Loucy (cell line): Measurements from ENCODE around the gene C19orf85.

ENCODE experiments used
- H2AFZ ChIP-seq: fragments of 200-600 bp; sonication (generic); 2 replicates; pipeline ENCODE4 v1.6.0; 2016; ENCODE audit warnings: antibody characterized with exemption, mild to moderate bottlenecking, low read length, moderate library complexity
- H3F3A ChIP-seq: fragments of 200-600 bp; 2 replicates; pipeline ENCODE4 v1.6.0; 2016; ENCODE audit warnings: antibody characterized with exemption, low read depth, mild to moderate bottlenecking
- H3K27me3 ChIP-seq: fragments of 200-600 bp; sonication (generic); 2 replicates; pipeline ENCODE4 v1.6.1; 2014; ENCODE audit warnings: low read length, mild to moderate bottlenecking; ENCODE audit not compliant: insufficient read depth, poor library complexity, severe bottlenecking
- H3K36me3 ChIP-seq: fragments of 200-600 bp; sonication (generic); 2 replicates; pipeline ENCODE4 v1.6.1; 2016; ENCODE audit warnings: low read length; ENCODE audit not compliant: insufficient read depth
- H3K4me1 ChIP-seq: fragments of 200-600 bp; sonication (generic); 2 replicates; pipeline ENCODE4 v1.5.1; 2014; ENCODE audit warnings: low read length, mild to moderate bottlenecking; ENCODE audit not compliant: insufficient read depth, poor library complexity, severe bottlenecking
- H3K4me2 ChIP-seq: fragments of 200-600 bp; sonication (generic); 2 replicates; pipeline ENCODE4 v1.6.0; 2014; ENCODE audit warnings: antibody characterized with exemption, low read length, low read depth, mild to moderate bottlenecking; ENCODE audit not compliant: poor library complexity, severe bottlenecking
- H3K4me3 ChIP-seq: fragments of 200-600 bp; sonication (generic); 2 replicates; pipeline ENCODE4 v1.5.1; 2014; ENCODE audit warnings: low read length, mild to moderate bottlenecking, mixed read lengths; ENCODE audit not compliant: poor library complexity, severe bottlenecking
- H3K79me2 ChIP-seq: fragments of 200-600 bp; sonication (generic); 2 replicates; pipeline ENCODE4 v1.6.1; 2014; ENCODE audit warnings: low read length; ENCODE audit not compliant: insufficient read depth
- H3K9ac ChIP-seq: fragments of 200-600 bp; sonication (generic); 2 replicates; pipeline ENCODE4 v1.6.0; 2014; ENCODE audit warnings: mild to moderate bottlenecking, low read depth, low read length, moderate library complexity; ENCODE audit not compliant: poor library complexity, severe bottlenecking
- H3K9me2 ChIP-seq: fragments of 200-600 bp; sonication (generic); replicated peaks from 2 replicates; pipeline ENCODE4 v1.6.1; 2016; ENCODE audit warnings: low read depth, low read length, mixed read lengths
- H3K9me3 ChIP-seq: fragments of 200-600 bp; sonication (generic); 2 replicates; pipeline ENCODE4 v1.6.1; 2014; ENCODE audit warnings: mild to moderate bottlenecking, antibody characterized with exemption, low read length, low read depth; ENCODE audit not compliant: insufficient read depth
- H4K20me1 ChIP-seq: fragments of 200-600 bp; sonication (generic); 2 replicates; pipeline ENCODE4 v1.6.0; 2014; ENCODE audit warnings: antibody characterized with exemption, low read length, mild to moderate bottlenecking; ENCODE audit not compliant: insufficient read depth, poor library complexity, severe bottlenecking
- EZH2phosphoT487 ChIP-seq: fragments of 200-600 bp; IDR thresholded peaks from 2 replicates; pipeline ENCODE4 v1.6.1; 2018; ENCODE audit warnings: antibody characterized with exemption, mild to moderate bottlenecking, moderate library complexity, borderline replicate concordance
- TF ChIP-seq, protein P1 (sequence below): fragments of 200-600 bp; sonication (generic); conservative IDR thresholded peaks from 2 replicates; pipeline ENCODE4 v1.5.1; 2014; ENCODE audit warnings: mild to moderate bottlenecking, antibody characterized with exemption, low read length

The C19orf85 gene

DNA sequence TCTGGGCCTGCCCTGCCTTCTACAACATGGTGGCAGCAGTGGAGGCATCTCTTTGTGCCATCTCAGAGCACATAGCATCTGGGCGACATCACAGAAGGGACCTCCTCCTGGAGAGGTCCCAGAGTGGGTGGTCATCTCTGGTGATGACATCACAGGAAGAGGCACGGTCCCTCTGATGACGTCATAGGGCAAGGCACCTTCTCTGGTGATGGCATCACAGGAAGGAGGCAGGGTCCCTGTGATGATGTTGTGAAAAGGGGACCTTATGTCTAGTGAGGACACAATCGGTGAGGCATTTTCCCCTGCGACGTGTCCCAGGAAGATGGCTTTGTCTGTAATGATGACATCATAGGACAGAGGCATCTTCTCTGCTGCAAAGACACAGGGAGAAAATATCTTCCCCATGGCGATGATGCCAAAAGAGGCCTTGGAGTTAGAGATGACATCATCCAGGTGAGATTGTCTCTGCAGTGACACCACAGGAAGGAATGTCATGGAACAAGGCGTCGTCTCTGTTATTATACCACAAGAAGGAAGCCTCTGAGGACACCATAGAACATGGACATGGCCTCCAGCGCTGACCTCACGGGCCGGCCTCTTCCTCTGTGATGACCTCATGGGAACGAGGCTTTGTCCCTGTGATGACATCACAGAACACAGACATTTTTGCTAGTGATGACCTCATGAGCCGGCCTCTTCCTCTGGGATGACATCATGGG lies 32.2 kb downstream of the C19orf85 start:
- no peaks in the 10 kb centered on the region for H3K9me3 ChIP-seq
- no peak overlapping the region for H2AFZ ChIP-seq
- no peaks in the 10 kb centered on the region for H4K20me1 ChIP-seq
- H3K36me3 ChIP-seq, result no peaks in the 10 kb centered on the region
- no peaks in the 10 kb centered on the region for H3K27me3 ChIP-seq
- no peak overlapping the region for H3K4me2 ChIP-seq
- no peak overlapping the region for H3K9ac ChIP-seq
- H3K4me3 ChIP-seq, result no peak overlapping the region
- no peaks in the 10 kb centered on the region for H3K9me2 ChIP-seq
- no peaks in the 10 kb centered on the region for H3K4me1 ChIP-seq
- no peak for TF ChIP-seq EZH2phosphoT487
- TF ChIP-seq, protein P1, sequence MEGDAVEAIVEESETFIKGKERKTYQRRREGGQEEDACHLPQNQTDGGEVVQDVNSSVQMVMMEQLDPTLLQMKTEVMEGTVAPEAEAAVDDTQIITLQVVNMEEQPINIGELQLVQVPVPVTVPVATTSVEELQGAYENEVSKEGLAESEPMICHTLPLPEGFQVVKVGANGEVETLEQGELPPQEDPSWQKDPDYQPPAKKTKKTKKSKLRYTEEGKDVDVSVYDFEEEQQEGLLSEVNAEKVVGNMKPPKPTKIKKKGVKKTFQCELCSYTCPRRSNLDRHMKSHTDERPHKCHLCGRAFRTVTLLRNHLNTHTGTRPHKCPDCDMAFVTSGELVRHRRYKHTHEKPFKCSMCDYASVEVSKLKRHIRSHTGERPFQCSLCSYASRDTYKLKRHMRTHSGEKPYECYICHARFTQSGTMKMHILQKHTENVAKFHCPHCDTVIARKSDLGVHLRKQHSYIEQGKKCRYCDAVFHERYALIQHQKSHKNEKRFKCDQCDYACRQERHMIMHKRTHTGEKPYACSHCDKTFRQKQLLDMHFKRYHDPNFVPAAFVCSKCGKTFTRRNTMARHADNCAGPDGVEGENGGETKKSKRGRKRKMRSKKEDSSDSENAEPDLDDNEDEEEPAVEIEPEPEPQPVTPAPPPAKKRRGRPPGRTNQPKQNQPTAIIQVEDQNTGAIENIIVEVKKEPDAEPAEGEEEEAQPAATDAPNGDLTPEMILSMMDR, result no peak
- H3K79me2 ChIP-seq, result no peaks in the 10 kb centered on the region
- no peaks in the 10 kb centered on the region for H3F3A ChIP-seq

DNA sequence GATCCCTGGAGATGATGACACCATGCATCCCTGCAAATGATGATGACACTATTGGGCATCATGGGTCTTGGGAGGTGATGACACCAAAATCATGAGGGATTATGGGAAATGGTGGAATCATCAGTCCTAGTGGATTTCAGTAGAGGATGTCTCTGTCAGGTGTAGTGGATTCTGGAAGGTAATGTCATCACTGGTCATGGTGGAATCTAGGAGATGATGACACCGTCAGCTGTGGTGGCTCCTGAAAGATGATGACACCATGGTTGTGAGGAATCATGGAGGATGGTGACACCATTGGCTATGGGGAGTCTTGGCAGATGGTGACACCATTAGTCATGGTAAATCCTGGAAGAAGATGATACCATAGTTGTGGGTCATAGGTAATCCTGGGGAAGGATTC lies 33.4 kb downstream of the C19orf85 start:
- Histone ChIP-seq H3K4me3 (no peak overlapping the region), H3K9me3 (no peaks in the 10 kb centered on the region), H3K9ac (no peak overlapping the region), H3K79me2 (no peaks in the 10 kb centered on the region), H3K36me3 (no peaks in the 10 kb centered on the region), H2AFZ (no peak overlapping the region), H3K27me3 (no peaks in the 10 kb centered on the region), H3K4me2 (no peak overlapping the region), H4K20me1 (no peaks in the 10 kb centered on the region), H3K9me2 (no peaks in the 10 kb centered on the region), H3K4me1 (no peaks in the 10 kb centered on the region), H3F3A (no peaks in the 10 kb centered on the region)
- TF ChIP-seq, protein P1, result no peak
- no peak for TF ChIP-seq EZH2phosphoT487

DNA sequence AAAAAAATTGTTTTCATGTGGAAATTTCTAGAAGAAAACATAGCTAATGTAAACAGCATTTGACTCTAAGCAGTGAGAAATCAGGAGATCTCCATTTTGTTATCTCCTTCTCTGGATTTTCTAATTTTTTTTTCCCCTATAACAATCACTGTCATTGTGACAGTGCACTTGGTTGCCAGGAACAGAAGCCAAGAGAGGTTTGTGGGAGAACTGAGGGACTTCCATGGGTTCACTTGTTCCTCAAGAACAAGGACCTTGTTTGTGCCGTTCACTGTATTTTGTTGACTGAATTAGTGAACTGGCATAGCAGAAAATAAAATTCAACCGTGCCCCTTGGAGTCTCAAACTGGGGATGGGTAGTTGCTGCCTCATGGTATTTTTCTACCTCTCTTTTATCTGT lies 38.5 kb downstream of the C19orf85 start:
- H3K79me2 ChIP-seq, result no peaks in the 10 kb centered on the region
- no peaks in the 10 kb centered on the region for H3K36me3 ChIP-seq
- peaks cover 4% of the 10 kb centered on the region for H3F3A ChIP-seq
- H2AFZ ChIP-seq, result no peak overlapping the region
- no peak overlapping the region for H3K9ac ChIP-seq
- no peak overlapping the region for H3K4me3 ChIP-seq
- no peaks in the 10 kb centered on the region for H3K9me3 ChIP-seq
- no peak overlapping the region for H3K4me2 ChIP-seq
- peaks cover 10% of the 10 kb centered on the region for H3K4me1 ChIP-seq
- H4K20me1 ChIP-seq, result no peaks in the 10 kb centered on the region
- H3K27me3 ChIP-seq, result no peaks in the 10 kb centered on the region
- TF ChIP-seq, protein P1, result no peak
- TF ChIP-seq EZH2phosphoT487, result no peak
- no peaks in the 10 kb centered on the region for H3K9me2 ChIP-seq
